NCI-H1436 (cell line): ENCODE measurements around the gene ZNRF1.
"Not testable (repeated sequence)": the region's sequence is repeated elsewhere in the genome, so short reads cannot be mapped to it uniquely, and the experiment has no call there.

Experiments
- DNase-seq: peaks from one replicate; lab custom pipeline; 2025; lab: John Stamatoyannopoulos, UW

Gene ZNRF1

GRCh38 chr16:75002474-75002873 lies 3.6 kb downstream of the ZNRF1 start:
- no peak for DNase-seq

DNA sequence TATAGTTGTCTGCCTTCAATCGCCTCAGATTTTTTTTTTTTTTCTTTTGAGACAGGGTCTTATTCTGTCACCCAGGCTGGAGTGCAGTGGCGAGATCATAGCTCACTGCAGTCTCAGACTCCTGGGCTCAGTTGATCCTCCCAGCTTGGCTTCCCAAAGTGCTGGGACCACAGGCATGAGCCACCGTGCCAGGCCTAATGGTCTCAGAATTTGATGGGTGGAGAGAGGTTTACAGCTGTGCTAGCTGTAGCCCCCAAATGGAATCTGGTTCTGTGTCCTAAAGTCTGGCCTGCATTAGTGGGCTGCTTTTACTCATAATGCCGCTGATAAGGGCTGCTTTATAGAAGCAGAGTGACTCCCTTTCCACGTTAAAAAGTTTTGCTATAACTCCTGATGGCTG lies 5.1 kb downstream of the ZNRF1 start:
- DNase-seq = no peak

DNA sequence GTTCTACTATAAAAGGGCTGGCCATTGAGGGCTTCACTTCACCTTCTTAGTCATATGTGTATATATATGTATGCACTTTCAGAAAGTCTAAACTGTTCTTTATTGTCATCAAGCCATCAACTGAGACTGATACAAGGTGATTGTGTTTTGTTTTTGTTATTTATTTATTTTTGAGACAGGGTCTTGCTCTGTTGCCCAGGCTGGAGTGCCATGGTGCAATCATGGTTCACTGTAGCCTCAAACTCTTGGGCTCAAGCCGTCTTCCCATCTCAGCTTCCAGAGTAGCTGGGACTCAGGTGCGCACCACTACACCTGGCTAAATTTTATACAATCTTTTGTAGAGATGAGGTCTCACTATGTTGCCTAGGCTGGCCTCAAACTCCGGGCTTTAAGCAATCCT lies 5.6 kb downstream of the ZNRF1 start:
- DNase-seq = no peak

DNA sequence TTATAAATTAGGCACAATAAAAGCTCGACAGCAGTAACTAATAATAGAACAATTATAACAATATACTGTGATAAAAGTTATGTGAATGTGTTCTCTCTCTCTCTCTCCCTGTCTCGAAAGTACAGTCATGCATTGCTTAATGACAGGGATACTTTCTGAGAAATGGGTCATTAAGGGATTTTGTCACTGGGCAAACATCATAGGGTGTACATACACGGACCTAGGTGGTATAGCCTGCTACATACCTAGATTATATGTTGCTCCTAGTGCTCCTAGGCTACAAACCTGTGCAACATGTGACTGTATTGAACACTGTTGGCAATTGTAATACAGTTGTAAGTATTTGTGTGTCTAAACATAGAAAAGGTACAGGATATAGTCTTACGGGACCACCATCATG lies 6.9 kb downstream of the ZNRF1 start:
- no peak for DNase-seq

- DNase-seq = no peak
Measured at GRCh38 chr16:75007443-75007842, 8.6 kb downstream of the ZNRF1 start.

GRCh38 chr16:75010427-75010826 lies 11.6 kb downstream of the ZNRF1 start:
- DNase-seq = no peak

DNA sequence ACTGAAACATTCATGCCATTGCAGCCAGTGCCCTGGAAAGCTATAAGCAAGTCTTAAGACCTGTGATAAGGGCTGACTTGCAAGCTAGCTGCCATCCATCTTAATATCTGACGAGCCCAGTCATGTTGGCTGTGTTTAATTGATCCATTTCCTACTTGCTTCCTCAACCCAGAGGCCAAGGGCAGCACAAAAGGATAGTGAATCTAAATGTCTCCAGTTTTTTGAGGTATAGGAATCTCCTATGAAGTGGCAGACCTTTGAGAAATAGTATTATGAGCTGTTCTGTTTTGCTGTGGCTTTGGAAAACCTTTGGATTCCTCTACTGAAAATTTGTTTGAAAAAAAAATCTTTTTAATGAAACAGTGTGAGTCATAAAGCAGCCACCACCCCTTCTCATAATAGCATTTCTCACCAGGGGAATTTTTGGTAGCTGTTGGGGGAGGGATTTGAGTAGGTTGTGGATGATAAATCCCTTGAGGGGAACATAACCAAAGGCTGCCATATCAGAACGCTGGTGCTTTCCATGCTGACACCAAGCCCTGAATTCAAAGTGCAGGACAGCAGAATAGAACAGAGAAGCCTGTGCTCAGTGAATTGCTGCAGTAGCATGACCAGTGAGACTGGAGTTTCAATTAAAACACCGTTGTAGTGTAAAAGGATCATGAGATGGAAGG lies 12.9 kb downstream of the ZNRF1 start:
- no peak for DNase-seq

DNA sequence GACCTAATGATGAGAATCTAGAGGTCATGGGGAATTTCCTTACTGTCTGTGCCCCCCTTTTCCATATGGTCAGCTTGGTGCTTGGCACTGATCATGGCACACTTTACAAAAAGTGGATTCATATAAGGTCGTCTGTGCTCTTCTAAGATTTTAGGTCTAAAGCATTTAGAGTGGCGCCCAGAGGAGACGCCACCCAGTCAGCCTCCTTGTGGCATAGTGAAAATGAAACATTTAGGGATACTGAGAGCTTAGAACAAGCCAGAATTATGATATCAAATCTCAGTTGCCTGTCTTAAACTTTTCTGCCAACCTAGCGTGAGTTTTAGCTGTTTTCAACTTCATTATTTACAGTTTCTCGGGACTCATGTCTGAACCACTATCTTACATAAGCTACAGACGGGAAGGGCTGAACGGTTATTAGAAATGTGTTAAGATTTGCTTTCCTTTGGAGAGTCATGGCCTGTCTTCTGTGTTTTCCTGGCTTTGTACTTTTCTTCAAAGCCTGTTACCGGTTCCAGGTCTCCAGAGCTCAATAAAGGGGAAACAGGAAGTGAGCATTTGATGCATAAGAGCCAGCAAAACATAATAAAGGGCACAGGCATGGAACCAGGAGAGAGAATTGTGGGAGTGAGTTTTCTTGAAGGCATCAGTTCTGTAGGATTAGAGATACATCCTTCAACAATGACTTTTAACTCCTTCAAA lies 13.7 kb downstream of the ZNRF1 start:
- no peak for DNase-seq

DNA sequence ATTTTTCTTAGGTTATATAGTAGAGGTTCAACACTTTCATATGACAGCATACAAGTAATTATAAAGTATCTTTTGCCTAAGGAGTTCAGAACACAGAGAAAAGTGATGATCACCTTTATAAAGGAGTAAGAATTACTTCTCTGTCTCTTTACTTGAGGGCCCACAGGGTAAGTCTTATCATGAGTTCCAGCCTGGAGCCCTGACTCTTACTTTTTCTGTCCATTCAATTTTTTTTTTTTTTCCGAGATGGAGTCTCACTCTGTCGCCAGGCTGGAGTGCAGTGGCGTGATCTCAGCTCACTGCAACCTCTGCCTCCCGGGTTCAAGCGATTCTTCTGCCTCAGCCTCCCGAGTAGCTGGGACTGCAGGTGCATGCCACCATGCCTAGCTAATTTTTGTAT lies 14.3 kb downstream of the ZNRF1 start:
- not testable (repeated sequence) for DNase-seq

DNA sequence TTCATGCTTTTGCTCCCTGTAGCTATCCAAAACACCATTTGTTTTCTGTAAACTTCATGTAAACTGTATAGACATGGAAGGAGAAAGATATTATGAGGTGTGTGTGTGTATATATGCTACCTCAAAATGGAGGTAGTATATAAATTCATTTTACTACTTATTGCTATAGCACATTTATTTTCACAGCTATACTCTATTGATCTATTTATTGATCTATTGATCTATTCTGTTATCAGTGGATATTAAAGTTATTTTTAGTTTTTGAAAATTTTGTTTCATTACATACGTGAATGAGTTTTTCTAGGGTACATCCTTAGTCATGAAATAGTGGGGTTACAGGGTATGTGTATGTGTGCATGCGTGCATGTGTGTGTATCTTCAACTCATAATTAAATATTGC lies 15.5 kb downstream of the ZNRF1 start:
- DNase-seq = no peak

DNA sequence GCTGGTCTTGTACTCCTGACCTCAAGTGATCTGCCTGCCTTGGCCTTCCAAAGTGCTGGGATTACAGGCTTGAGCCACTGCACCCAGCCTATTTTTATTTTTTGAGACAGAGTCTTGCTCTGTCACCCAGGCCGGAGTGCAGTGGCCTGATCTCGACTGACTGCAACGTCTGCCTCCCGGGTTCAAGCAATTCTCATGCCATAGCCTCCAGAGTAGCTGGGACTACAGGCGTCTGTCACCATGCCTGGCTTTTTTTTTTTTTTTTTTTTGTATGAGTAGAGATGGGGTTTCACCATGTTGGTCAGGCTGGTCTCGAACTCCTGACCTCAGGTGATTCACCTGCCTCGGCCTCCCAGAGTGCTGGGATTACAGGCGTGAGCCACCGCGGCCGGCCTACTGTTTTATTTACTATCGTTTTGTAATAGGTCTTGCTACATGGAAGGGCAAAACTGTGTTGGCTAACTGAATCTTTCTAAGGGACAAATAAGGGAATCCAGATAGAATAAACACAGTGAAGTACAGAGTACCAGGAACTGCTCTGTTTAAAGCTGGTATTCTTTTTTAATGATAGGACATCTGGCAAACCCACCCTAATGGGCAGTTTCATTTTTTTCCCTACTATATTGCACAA lies 17.7 kb downstream of the ZNRF1 start:
- DNase-seq = not testable (repeated sequence)

- DNase-seq = no peak
Measured at GRCh38 chr16:75017670-75018525, 19.1 kb downstream of the ZNRF1 start.

DNA sequence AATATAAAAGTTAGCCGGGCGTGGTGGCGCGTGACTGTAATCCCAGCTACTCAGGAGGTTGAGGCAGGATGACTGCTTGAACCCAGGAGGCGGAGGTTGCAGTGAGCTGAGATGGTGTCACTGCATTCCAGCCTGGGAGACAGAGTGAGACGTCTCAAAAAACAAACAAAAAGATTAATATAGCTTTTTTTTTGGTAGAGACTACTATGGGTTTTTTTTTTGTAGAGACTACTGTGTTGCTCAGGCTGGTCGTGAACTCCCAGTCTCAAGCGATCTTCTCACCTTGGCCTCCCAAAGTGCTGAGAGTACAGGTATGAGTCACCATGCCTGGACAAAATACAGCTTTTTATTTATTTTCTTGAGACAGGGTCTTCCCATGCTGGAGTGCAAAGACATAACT lies 20.2 kb downstream of the ZNRF1 start:
- no peak for DNase-seq

- no peak for DNase-seq
Measured at GRCh38 chr16:75019586-75019985, 20.8 kb downstream of the ZNRF1 start.

- DNase-seq = no peak
Measured at GRCh38 chr16:75021410-75021809, 22.6 kb downstream of the ZNRF1 start.

DNA sequence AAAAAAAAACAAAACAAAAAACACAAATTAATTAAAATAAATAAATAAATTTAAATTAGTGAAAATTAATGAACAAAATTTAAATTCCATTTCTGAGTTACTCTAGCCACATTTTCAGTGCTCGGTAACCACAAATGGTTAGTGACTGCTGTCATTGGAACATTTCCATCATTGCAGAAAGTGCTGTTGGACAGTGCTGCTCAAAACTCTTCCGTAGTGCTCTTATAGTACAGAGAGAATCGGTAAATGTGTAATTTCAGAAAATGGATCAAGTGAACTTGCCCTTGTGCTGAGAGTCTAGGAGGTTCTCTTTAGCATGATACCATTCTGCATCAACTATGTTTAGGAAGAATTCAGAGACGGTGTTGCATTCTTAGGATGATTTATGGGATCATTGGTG lies 23.7 kb downstream of the ZNRF1 start:
- DNase-seq = no peak

DNA sequence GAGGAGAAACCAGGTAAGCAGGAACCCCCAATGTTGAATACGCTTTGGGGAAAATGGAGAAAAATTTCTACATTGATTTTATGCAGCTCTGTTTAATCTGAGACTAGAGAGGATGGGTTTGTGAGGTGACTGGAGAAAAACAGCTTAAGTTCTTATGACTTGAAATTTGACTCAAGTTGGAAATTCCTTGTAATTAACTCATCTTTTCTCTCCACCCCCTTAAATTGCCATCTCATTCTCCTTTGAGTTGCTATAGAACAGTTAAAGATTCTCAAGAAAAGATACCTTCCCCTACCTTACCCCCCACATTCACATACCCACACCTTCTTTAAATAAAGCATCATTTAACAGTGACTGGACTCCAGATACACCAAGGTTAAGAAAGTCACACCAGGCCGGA lies 24.2 kb downstream of the ZNRF1 start:
- no peak for DNase-seq

- no peak for DNase-seq
Measured at GRCh38 chr16:75024182-75024581, 25.4 kb downstream of the ZNRF1 start.

- no peak for DNase-seq
Measured at GRCh38 chr16:75024594-75024993, 25.8 kb downstream of the ZNRF1 start.

- DNase-seq = no peak
Measured at GRCh38 chr16:75025761-75026160, 26.9 kb downstream of the ZNRF1 start.

- DNase-seq = not testable (repeated sequence)
Measured at GRCh38 chr16:75026239-75026891, 27.5 kb downstream of the ZNRF1 start.

- DNase-seq = no peak
Measured at GRCh38 chr16:75026892-75027391, 28.1 kb downstream of the ZNRF1 start.
